ENCODE data around the gene CTDSP2.

GRCh38 chr12:57883057-57883456 lies 36.5 kb upstream of the CTDSP2 start:
- TF ChIP-seq CTCF (IDR thresholded peaks at IDR 0.05; ENCODE audit: low read depth, low read length) (no peak), EZH2phosphoT487 (IDR thresholded peaks at IDR 0.05; ENCODE audit: low read depth) (no peak)
